CD4-positive, alpha-beta memory T cell (primary cell): Measurements from ENCODE around the gene PTPN14. TPM values are rescaled to one million over a fixed set of nuclear protein-coding genes. Genes with fewer than 3 reads are reported as not detected.
"Not testable (repeated sequence)": the region's sequence is repeated elsewhere in the genome, so short reads cannot be mapped to it uniquely, and the experiment has no call there.

ENCODE experiments used
- CTCF ChIA-PET: fragments of 350-600 bp; sonication (Branson Sonifier 250); formaldehyde crosslinking; loops from one replicate; lab custom pipeline; 2021; ENCODE audit warnings: inconsistent platforms; ENCODE audit not compliant: partially characterized antibody; lab: Charles Lee
- POLR2A ChIA-PET: fragments of 350-600 bp; sonication (Branson Sonifier 250); formaldehyde crosslinking; loops from one replicate; lab custom pipeline; 2021; ENCODE audit not compliant: partially characterized antibody; lab: Charles Lee
- DNase-seq, 5 donors: peaks; one replicate each; pipeline versions ENCODE4 v3.0.0 to v3.0.0-alpha.2; 2020 to 2022; ENCODE audit warnings: mixed read lengths in 1 of 5
- H3K27ac ChIP-seq: one replicate; pipeline ENCODE4 v1.7.0; 2013; ENCODE audit warnings: low read depth, low read length
- H3K27me3 ChIP-seq: 2 replicates; pipeline ENCODE4 v1.7.0; 2013; ENCODE audit warnings: mild to moderate bottlenecking, low read length, moderate library complexity; ENCODE audit not compliant: insufficient read depth
- H3K36me3 ChIP-seq: 2 replicates; pipeline ENCODE4 v1.7.0; 2013; ENCODE audit warnings: mild to moderate bottlenecking, low read length, moderate library complexity; ENCODE audit not compliant: insufficient read depth
- H3K4me1 ChIP-seq: 2 replicates; pipeline ENCODE4 v1.7.0; 2013; ENCODE audit warnings: mild to moderate bottlenecking, low read length, moderate library complexity; ENCODE audit not compliant: insufficient read depth
- H3K4me3 ChIP-seq, 2 donors: one replicate each; pipeline ENCODE4 v1.7.0; 2013; ENCODE audit warnings: low read length in 2 of 2, mild to moderate bottlenecking in 1 of 2
- H3K9me3 ChIP-seq, 2 donors: one replicate each; pipeline ENCODE4 v1.7.0; 2013; ENCODE audit warnings: low read length in 2 of 2, control low read depth in 1 of 2; ENCODE audit not compliant: control insufficient read depth in 1 of 2
- H3K27ac Mint-ChIP-seq, 7 donors: one replicate each; pipeline ENCODE4 v1.8.0; 2020 to 2021; ENCODE audit warnings: mixed read lengths in 7 of 7, mild to moderate bottlenecking in 6 of 7, inconsistent platforms in 3 of 7, moderate library complexity in 3 of 7
- H3K27me3 Mint-ChIP-seq, 2 donors: one replicate each; pipeline ENCODE4 v1.8.0; 2020 to 2021; ENCODE audit warnings: mixed read lengths in 2 of 2
- H3K36me3 Mint-ChIP-seq, 2 donors: one replicate each; pipeline ENCODE4 v1.8.0; 2020 to 2021; ENCODE audit warnings: mixed read lengths in 2 of 2, inconsistent platforms in 1 of 2, mild to moderate bottlenecking in 1 of 2
- H3K4me1 Mint-ChIP-seq, 4 donors: one replicate each; pipeline ENCODE4 v1.8.0; 2020 to 2021; ENCODE audit warnings: mixed read lengths in 4 of 4, mild to moderate bottlenecking in 1 of 4
- H3K4me3 Mint-ChIP-seq, 8 donors: one replicate each; pipeline ENCODE4 v1.8.0; 2020 to 2021; ENCODE audit warnings: mixed read lengths in 8 of 8, mild to moderate bottlenecking in 7 of 8, moderate library complexity in 6 of 8, inconsistent platforms in 3 of 8
- H3K9me3 Mint-ChIP-seq, 8 donors: one replicate each; pipeline ENCODE4 v1.8.0; 2020 to 2021; ENCODE audit warnings: mixed read lengths in 8 of 8, mild to moderate bottlenecking in 5 of 8, inconsistent platforms in 3 of 8, moderate library complexity in 1 of 8
- intact Hi-C: fragments of 100-400 bp; cut with micrococcal nuclease; formaldehyde crosslinking; loops from one replicate; pipeline ENCODE4 v1.15.1; 2023
- polyA plus RNA-seq, 2 donors: library from polyadenylated mRNA; unstranded; fragments of 300-500 nt; fragmentation: Illumina TruSeq; gene quantifications; one replicate each; pipeline ENCODE4 v1.2.3, GENCODE V29; 2021
- total RNA-seq, 2 experiments: library from RNA; stranded (reverse); gene quantifications; one replicate each; pipeline ENCODE4 v1.2.3, GENCODE V29; 2021

Gene PTPN14
- under 1 TPM; 0.20 to 0.28 TPM for total RNA-seq
- under 1 TPM in 1 of 2 donors, not detected in 1; 0.03 TPM for polyA plus RNA-seq

GRCh38 chr1:214551436-214552173 lies at the start of gene PTPN14:
PTPN14 (minus strand) TSS chr1:214551602; CDS start chr1:214464803, 86,799 bp downstream.
- intact Hi-C loops: no loop called here
- Mint-ChIP-seq H3K27ac (peak within 1 kb of the TSS in 1 of 7 donors; percentile 22), H3K27me3 (peaks cover 36 to 46% of the 10 kb centered on the region in 2 donors), H3K4me1 (peaks cover 0 to 20% (median 1%) of the 10 kb centered on the region in 4 donors), H3K9me3 (no peaks in the 10 kb centered on the region), H3K4me3 (peak within 1 kb of the TSS in 7 of 8 donors; percentile 48 to 79 (median 54)), H3K36me3 (no peaks in the 10 kb centered on the region)
- H3K4me3 ChIP-seq: no peak within 1 kb of the TSS
- H3K27ac ChIP-seq: no peak within 1 kb of the TSS
- no peaks in the 10 kb centered on the region for H3K4me1 ChIP-seq
- DNase-seq: no peak
- H3K27me3 ChIP-seq: peaks cover 5% of the 10 kb centered on the region
- no peaks in the 10 kb centered on the region for H3K36me3 ChIP-seq
- ChIA-PET CTCF (no interaction called here), POLR2A (no interaction called here)
- no peaks in the 10 kb centered on the region for H3K9me3 ChIP-seq

GRCh38 chr1:214593158-214593557 lies 41.8 kb upstream of the PTPN14 start:
- Mint-ChIP-seq H3K9me3 (no peaks in the 10 kb centered on the region), H3K27ac (no peak overlapping the region), H3K27me3 (peaks cover 3 to 4% of the 10 kb centered on the region in 2 donors), H3K36me3 (no peaks in the 10 kb centered on the region), H3K4me1 (no peaks in the 10 kb centered on the region), H3K4me3 (no peak overlapping the region)
- H3K27ac ChIP-seq: no peak overlapping the region
- intact Hi-C loops: no loop called here
- H3K9me3 ChIP-seq: no peaks in the 10 kb centered on the region
- H3K27me3 ChIP-seq: no peaks in the 10 kb centered on the region
- CTCF ChIA-PET: interaction anchor here (2.7 kb wide), 1 partner anchor 45 kb away, joined by 11 read pairs; no protein-coding TSS in a partner anchor
- no peaks in the 10 kb centered on the region for H3K36me3 ChIP-seq
- H3K4me1 ChIP-seq: no peaks in the 10 kb centered on the region
- no peak for DNase-seq
- POLR2A ChIA-PET: no interaction called here
- no peak overlapping the region for H3K4me3 ChIP-seq

- CTCF ChIA-PET: interaction anchor here (0.9 kb wide), 1 partner anchor 287 kb away, joined by 3 read pairs; no protein-coding TSS in a partner anchor
Observed at GRCh38 chr1:214591918-214592317, 40.5 kb upstream of the PTPN14 start.

GRCh38 chr1:214590696-214591095 lies 39.3 kb upstream of the PTPN14 start:
- ChIA-PET CTCF (no interaction called here), POLR2A (no interaction called here)
- Mint-ChIP-seq H3K4me3 (no peak overlapping the region), H3K27ac (no peak overlapping the region), H3K27me3 (peaks cover 4 to 6% of the 10 kb centered on the region in 2 donors), H3K36me3 (no peaks in the 10 kb centered on the region), H3K9me3 (no peaks in the 10 kb centered on the region), H3K4me1 (no peaks in the 10 kb centered on the region)
- intact Hi-C loops: no loop called here
- H3K9me3 ChIP-seq: no peaks in the 10 kb centered on the region
- H3K4me3 ChIP-seq: no peak overlapping the region
- H3K36me3 ChIP-seq: no peaks in the 10 kb centered on the region
- H3K4me1 ChIP-seq: no peaks in the 10 kb centered on the region
- H3K27ac ChIP-seq: no peak overlapping the region
- no peak for DNase-seq
- no peaks in the 10 kb centered on the region for H3K27me3 ChIP-seq

More at GRCh38 chr1:214591918-214592317, 40.5 kb upstream of the PTPN14 start:
- intact Hi-C loops, H3K4me1 ChIP-seq, H3K9me3 ChIP-seq, DNase-seq, H3K27me3 Mint-ChIP-seq, H3K27me3 ChIP-seq, H3K4me3 ChIP-seq, H3K4me3 Mint-ChIP-seq, H3K9me3 Mint-ChIP-seq, H3K36me3 ChIP-seq, H3K27ac ChIP-seq, H3K4me1 Mint-ChIP-seq, H3K36me3 Mint-ChIP-seq, POLR2A ChIA-PET: not testable (repeated sequence)
- H3K27ac Mint-ChIP-seq: peak overlapping the region in 1 of 7 donors; percentile 1

GRCh38 chr1:214588963-214589597 lies 37.7 kb upstream of the PTPN14 start:
- Mint-ChIP-seq H3K27ac (no peak overlapping the region), H3K4me3 (no peak overlapping the region), H3K27me3 (peaks cover 5 to 6% of the 10 kb centered on the region in 2 donors), H3K9me3 (no peaks in the 10 kb centered on the region), H3K4me1 (no peaks in the 10 kb centered on the region), H3K36me3 (no peaks in the 10 kb centered on the region)
- ChIA-PET POLR2A (no interaction called here), CTCF (interaction anchor here (0.7 kb wide), 1 partner anchor 9 kb away, joined by 3 read pairs; no protein-coding TSS in a partner anchor)
- intact Hi-C loops: no loop called here
- H3K4me1 ChIP-seq: no peaks in the 10 kb centered on the region
- H3K9me3 ChIP-seq: no peaks in the 10 kb centered on the region
- no peak overlapping the region for H3K4me3 ChIP-seq
- no peak for DNase-seq
- no peak overlapping the region for H3K27ac ChIP-seq
- no peaks in the 10 kb centered on the region for H3K27me3 ChIP-seq
- H3K36me3 ChIP-seq: no peaks in the 10 kb centered on the region

- Mint-ChIP-seq H3K36me3 (no peaks in the 10 kb centered on the region), H3K27me3 (peaks cover 6 to 7% of the 10 kb centered on the region in 2 donors), H3K4me1 (no peaks in the 10 kb centered on the region), H3K4me3 (no peak overlapping the region), H3K9me3 (peaks cover 0 to 2% (median 0%) of the 10 kb centered on the region in 8 donors), H3K27ac (no peak overlapping the region)
- H3K36me3 ChIP-seq: no peaks in the 10 kb centered on the region
- no peak overlapping the region for H3K27ac ChIP-seq
- intact Hi-C loops: no loop called here
- no peaks in the 10 kb centered on the region for H3K4me1 ChIP-seq
- no peaks in the 10 kb centered on the region for H3K27me3 ChIP-seq
- H3K9me3 ChIP-seq: no peaks in the 10 kb centered on the region
- POLR2A ChIA-PET: no interaction called here
- H3K4me3 ChIP-seq: no peak overlapping the region
- DNase-seq: no peak
- CTCF ChIA-PET: interaction anchor here (1.7 to 4.9 kb wide), 2 partner anchors 51 to 254 kb away, joined by 6 to 27 read pairs; no protein-coding TSS in a partner anchor
Observed at GRCh38 chr1:214587165-214587564, 35.8 kb upstream of the PTPN14 start.

GRCh38 chr1:214586621-214587020 lies 35.2 kb upstream of the PTPN14 start:
- Mint-ChIP-seq H3K9me3 (peaks cover 0 to 2% (median 0%) of the 10 kb centered on the region in 8 donors), H3K27me3 (peaks cover 6 to 7% of the 10 kb centered on the region in 2 donors), H3K36me3 (no peaks in the 10 kb centered on the region), H3K27ac (no peak overlapping the region), H3K4me3 (no peak overlapping the region), H3K4me1 (no peaks in the 10 kb centered on the region)
- Histone ChIP-seq H3K9me3 (no peaks in the 10 kb centered on the region), H3K27ac (no peak overlapping the region), H3K4me1 (no peaks in the 10 kb centered on the region), H3K27me3 (no peaks in the 10 kb centered on the region), H3K36me3 (no peaks in the 10 kb centered on the region), H3K4me3 (no peak overlapping the region)
- ChIA-PET POLR2A (no interaction called here), CTCF (interaction anchor here (1.7 to 4.9 kb wide), 2 partner anchors 51 to 254 kb away, joined by 6 to 27 read pairs; no protein-coding TSS in a partner anchor)
- intact Hi-C loops: no loop called here
- DNase-seq: no peak
